ENCODE results near the gene SEMA5B.

Gene SEMA5B

DNA sequence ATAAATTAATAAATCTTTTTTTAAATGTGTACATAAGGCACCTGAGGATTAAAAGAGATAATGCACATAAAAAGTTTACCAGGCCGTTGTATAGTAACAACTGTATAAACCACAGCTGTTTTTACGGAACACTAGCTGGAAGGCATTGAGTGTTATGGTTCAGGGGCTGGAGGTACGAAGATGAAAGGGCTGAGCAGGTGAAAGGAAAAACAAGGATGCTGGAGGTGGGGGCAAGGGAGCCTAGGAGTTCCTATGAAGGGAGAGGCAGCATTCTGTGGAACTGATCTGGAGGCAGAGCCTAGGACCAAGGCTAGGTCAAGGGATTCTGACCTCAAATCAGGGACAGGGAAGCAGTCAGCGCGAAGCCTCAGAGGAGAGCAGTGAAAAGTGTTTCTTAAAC, 8.0 kb downstream of the SEMA5B start:
- no peak for DNase-seq (ENCODE audit: low read depth)
- H3K4me3 ChIP-seq (ENCODE audit: low read length) = no peak overlapping the region
- TF ChIP-seq, protein P1, sequence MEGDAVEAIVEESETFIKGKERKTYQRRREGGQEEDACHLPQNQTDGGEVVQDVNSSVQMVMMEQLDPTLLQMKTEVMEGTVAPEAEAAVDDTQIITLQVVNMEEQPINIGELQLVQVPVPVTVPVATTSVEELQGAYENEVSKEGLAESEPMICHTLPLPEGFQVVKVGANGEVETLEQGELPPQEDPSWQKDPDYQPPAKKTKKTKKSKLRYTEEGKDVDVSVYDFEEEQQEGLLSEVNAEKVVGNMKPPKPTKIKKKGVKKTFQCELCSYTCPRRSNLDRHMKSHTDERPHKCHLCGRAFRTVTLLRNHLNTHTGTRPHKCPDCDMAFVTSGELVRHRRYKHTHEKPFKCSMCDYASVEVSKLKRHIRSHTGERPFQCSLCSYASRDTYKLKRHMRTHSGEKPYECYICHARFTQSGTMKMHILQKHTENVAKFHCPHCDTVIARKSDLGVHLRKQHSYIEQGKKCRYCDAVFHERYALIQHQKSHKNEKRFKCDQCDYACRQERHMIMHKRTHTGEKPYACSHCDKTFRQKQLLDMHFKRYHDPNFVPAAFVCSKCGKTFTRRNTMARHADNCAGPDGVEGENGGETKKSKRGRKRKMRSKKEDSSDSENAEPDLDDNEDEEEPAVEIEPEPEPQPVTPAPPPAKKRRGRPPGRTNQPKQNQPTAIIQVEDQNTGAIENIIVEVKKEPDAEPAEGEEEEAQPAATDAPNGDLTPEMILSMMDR (conservative IDR thresholded peaks at IDR 0.05; ENCODE audit: low read depth, low read length) = no peak

DNA sequence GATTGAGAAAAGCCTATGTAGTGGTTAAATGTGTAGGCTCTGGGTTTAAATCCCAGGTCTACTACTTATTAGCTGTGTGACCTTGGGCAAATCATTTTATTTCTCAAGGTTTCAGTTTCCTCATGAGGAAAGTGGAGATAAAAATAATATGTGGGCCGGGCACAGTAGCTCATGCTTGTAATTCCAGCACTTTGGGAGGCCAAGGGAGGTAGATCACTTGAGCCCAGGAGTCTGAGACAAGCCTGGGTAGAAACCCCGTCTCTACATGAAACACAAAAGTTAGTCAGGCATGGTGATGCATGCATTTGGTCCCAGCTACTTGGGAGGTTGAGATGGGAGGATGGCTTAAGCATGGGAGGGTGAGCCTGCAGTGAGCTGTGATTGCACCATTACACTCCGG, 8.4 kb downstream of the SEMA5B start:
- TF ChIP-seq, protein P1 (conservative IDR thresholded peaks at IDR 0.05; ENCODE audit: low read depth, low read length) = no peak
- no peak for DNase-seq (ENCODE audit: low read depth)
- H3K4me3 ChIP-seq (ENCODE audit: low read length) = no peak overlapping the region

DNA sequence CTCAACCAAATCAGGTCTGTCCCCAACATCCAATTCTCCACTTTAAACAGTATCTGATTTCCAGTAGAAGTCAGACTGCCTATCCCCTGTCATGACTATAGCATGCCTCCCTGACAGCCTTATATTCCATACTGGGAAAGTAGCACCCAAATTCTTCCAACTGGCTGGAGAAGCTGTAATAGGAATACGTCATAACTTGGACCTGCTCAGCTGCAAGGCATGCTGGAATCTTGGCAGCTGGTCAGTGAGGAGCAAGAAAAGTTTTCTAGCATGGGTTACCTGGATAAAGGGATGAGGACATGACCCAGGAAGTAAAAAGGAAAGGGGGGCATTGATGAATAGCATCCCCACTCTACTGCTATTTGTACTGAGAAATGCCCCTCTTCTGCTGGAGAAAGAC, 8.9 kb downstream of the SEMA5B start:
- H3K4me3 ChIP-seq (ENCODE audit: low read length) = no peak overlapping the region
- DNase-seq (ENCODE audit: low read depth) = no peak
- TF ChIP-seq, protein P1 (conservative IDR thresholded peaks at IDR 0.05; ENCODE audit: low read depth, low read length) = no peak

GRCh38 chr3:123015596-123015995, 12.0 kb downstream of the SEMA5B start:
- TF ChIP-seq, protein P1 (conservative IDR thresholded peaks at IDR 0.05; ENCODE audit: low read depth, low read length) = peak; percentile 26
- no peak overlapping the region for H3K4me3 ChIP-seq (ENCODE audit: low read length)
- no peak for DNase-seq (ENCODE audit: low read depth)

DNA sequence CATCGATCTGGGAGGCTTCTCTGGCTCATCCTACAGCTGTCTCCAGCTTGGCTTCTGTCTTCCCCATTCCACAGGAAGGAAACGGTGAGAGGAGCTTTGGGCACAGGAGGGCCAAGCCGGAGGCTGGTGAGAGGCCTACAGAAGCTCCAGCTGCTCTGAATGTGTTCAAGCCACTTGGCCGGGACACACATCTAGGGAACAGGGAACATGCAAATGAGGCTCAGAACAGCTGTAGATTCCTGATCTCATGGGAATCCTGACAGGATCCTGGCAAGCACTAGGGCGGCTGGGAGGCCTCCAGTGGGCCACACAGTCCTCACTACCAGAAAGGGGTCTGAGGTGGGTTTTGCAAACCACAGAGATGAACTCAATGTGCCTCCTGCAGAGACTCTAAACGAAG, 13.7 kb downstream of the SEMA5B start:
- DNase-seq (ENCODE audit: low read depth) = no peak
- H3K4me3 ChIP-seq (ENCODE audit: low read length) = no peak overlapping the region
- TF ChIP-seq, protein P1 (conservative IDR thresholded peaks at IDR 0.05; ENCODE audit: low read depth, low read length) = no peak

DNA sequence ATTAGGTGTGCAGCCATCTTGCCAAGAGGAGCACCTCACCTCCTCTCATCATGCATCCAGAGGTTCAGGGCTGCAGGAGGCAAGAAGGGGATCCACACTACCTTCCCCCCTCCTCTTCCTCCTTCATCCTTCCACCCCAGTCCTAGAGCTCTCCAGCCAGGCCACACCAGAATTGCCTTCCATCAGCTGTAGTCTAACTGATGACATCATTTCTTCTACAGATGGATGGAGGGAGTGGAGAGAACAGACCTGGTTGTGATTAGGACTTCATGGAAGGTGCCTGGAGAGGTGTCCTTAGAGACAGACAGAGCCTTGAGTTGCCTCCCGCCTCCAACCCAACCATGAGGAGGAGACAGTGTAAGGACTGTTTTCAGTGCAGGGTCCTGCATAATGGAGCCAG, 14.9 kb downstream of the SEMA5B start:
- no peak overlapping the region for H3K4me3 ChIP-seq (ENCODE audit: low read length)
- TF ChIP-seq, protein P1 (conservative IDR thresholded peaks at IDR 0.05; ENCODE audit: low read depth, low read length) = no peak
- no peak for DNase-seq (ENCODE audit: low read depth)

- no peak overlapping the region for H3K4me3 ChIP-seq (ENCODE audit: low read length)
- TF ChIP-seq, protein P1 (conservative IDR thresholded peaks at IDR 0.05; ENCODE audit: low read depth, low read length) = no peak
- no peak for DNase-seq (ENCODE audit: low read depth)
Measured at GRCh38 chr3:123011447-123011846, 16.1 kb downstream of the SEMA5B start.

Measured in retinal pigment epithelial cell (primary cell).